Hepatocyte (in vitro differentiated cells): Measurements from ENCODE around the gene LY6G5B. TPM values are rescaled to one million over a fixed set of nuclear protein-coding genes. Genes with fewer than 3 reads are reported as not detected.

Experiments used
- DNase-seq: peaks from one replicate; pipeline ENCODE4 v3.0.0-alpha.2; 2016; ENCODE audit warnings: low spot score
- H2AFZ ChIP-seq: fragments of 200-600 bp; sonication (generic); 2 replicates; pipeline ENCODE4 v1.6.0; 2016; ENCODE audit warnings: antibody characterized with exemption, mild to moderate bottlenecking
- H3K27ac ChIP-seq: fragments of 200-600 bp; sonication (generic); 2 replicates; pipeline ENCODE4 v1.5.1; 2016; ENCODE audit warnings: mild to moderate bottlenecking
- H3K27me3 ChIP-seq: fragments of 200-600 bp; sonication (generic); 2 replicates; pipeline ENCODE4 v1.6.1; 2016
- H3K36me3 ChIP-seq: fragments of 200-600 bp; sonication (generic); replicated peaks from 2 replicates; pipeline ENCODE4 v1.5.1; 2016; ENCODE audit warnings: low read depth; ENCODE audit not compliant: insufficient read depth
- H3K4me1 ChIP-seq: fragments of 200-600 bp; sonication (generic); 2 replicates; pipeline ENCODE4 v1.5.1; 2016; ENCODE audit warnings: mild to moderate bottlenecking, moderate library complexity; ENCODE audit not compliant: insufficient read depth
- H3K4me2 ChIP-seq: fragments of 200-600 bp; sonication (generic); 2 replicates; pipeline ENCODE4 v1.6.0; 2016
- H3K4me3 ChIP-seq: fragments of 200-600 bp; sonication (generic); 2 replicates; pipeline ENCODE4 v1.5.1; 2016; ENCODE audit warnings: mild to moderate bottlenecking
- H3K79me2 ChIP-seq: fragments of 200-600 bp; sonication (generic); 2 replicates; pipeline ENCODE4 v1.6.0; 2017; ENCODE audit warnings: mild to moderate bottlenecking
- H3K9me2 ChIP-seq: fragments of 200-600 bp; sonication (generic); replicated peaks from 2 replicates; pipeline ENCODE4 v1.6.0; 2017; ENCODE audit warnings: mild to moderate bottlenecking; ENCODE audit not compliant: insufficient read depth
- H3K9me3 ChIP-seq: fragments of 200-600 bp; sonication (generic); 2 replicates; pipeline ENCODE4 v1.5.1; 2016; ENCODE audit warnings: low read depth, mild to moderate bottlenecking
- H4K20me1 ChIP-seq: fragments of 200-600 bp; sonication (generic); 2 replicates; pipeline ENCODE4 v1.6.0; 2016; ENCODE audit warnings: mild to moderate bottlenecking; ENCODE audit not compliant: insufficient read depth, poor library complexity, severe bottlenecking
- CTCF ChIP-seq: fragments of 200-600 bp; sonication (generic); IDR thresholded peaks from 2 replicates; pipeline ENCODE4 v1.5.1; 2016; ENCODE audit warnings: antibody characterized with exemption, mild to moderate bottlenecking; ENCODE audit not compliant: poor library complexity
- EZH2 ChIP-seq: fragments of 200-600 bp; sonication (generic); IDR thresholded peaks from 2 replicates; pipeline ENCODE4 v1.6.1; 2016; ENCODE audit warnings: antibody characterized with exemption, mild to moderate bottlenecking, borderline replicate concordance
- EZH2phosphoT487 ChIP-seq: fragments of 200-600 bp; sonication (generic); IDR thresholded peaks from one replicate; pipeline ENCODE4 v1.6.1; 2018; ENCODE audit warnings: antibody characterized with exemption, mild to moderate bottlenecking, low read depth, moderate library complexity; ENCODE audit not compliant: unreplicated experiment, severe bottlenecking
- WGBS: methylation state at CpG from one replicate; pipeline ENCODE4 v1.1.6; 2016; ENCODE audit warnings: low lambda C conversion rate; ENCODE audit errors: missing lambda C conversion rate; 5-methylcytosine and 5-hydroxymethylcytosine counted together
- polyA plus RNA-seq: library from polyadenylated mRNA; unstranded; fragments of >200 nt; fragmentation: Nextera tagmentation; extraction: Ambion mirVana; gene quantifications from 2 replicates; pipeline ENCODE4 v1.2.1, GENCODE V29; 2016
- total RNA-seq: library from RNA; depleted of rRNA; stranded (reverse); fragments of >200 nt; gene quantifications from 2 replicates; pipeline ENCODE4 v1.2.3, GENCODE V29; 2014

The LY6G5B gene
- total and polyA plus RNA-seq, 2 experiments from 2014 or later = 5.3 to 14.9 TPM

GRCh38 chr6:31651602-31652191, 18.1 kb upstream of the LY6G5B start:
- Histone ChIP-seq H3K36me3 (no peaks in the 10 kb centered on the region), H3K27ac (peak overlapping the region; percentile 99), H4K20me1 (no peaks in the 10 kb centered on the region), H3K27me3 (no peaks in the 10 kb centered on the region), H2AFZ (peak overlapping the region; percentile 35), H3K4me3 (peak overlapping the region; percentile 49), H3K79me2 (peaks cover 55% of the 10 kb centered on the region), H3K4me1 (peaks cover 15% of the 10 kb centered on the region), H3K9me2 (no peaks in the 10 kb centered on the region), H3K4me2 (peak overlapping the region; percentile 87), H3K9me3 (no peaks in the 10 kb centered on the region)
- DNase-seq = peak; percentile 90
- 7% methylated on average over 25 of the region's 29 CpGs for WGBS
- TF ChIP-seq EZH2phosphoT487 (no peak), EZH2 (no peak), CTCF (no peak)

- H2AFZ ChIP-seq = peak overlapping the region; percentile 47
- DNase-seq = peak; percentile 92
- peak overlapping the region; percentile 99 for H3K27ac ChIP-seq
- peaks cover 62% of the 10 kb centered on the region for H3K79me2 ChIP-seq
- H3K27me3 ChIP-seq = no peaks in the 10 kb centered on the region
- no peaks in the 10 kb centered on the region for H3K36me3 ChIP-seq
- H3K4me1 ChIP-seq = peaks cover 15% of the 10 kb centered on the region
- no peaks in the 10 kb centered on the region for H3K9me2 ChIP-seq
- 12% methylated on average over 37 of the region's 37 CpGs for WGBS
- H3K4me3 ChIP-seq = peak overlapping the region; percentile 49
- H3K9me3 ChIP-seq = no peaks in the 10 kb centered on the region
- no peaks in the 10 kb centered on the region for H4K20me1 ChIP-seq
- TF ChIP-seq EZH2 (no peak), EZH2phosphoT487 (no peak), CTCF (peak; percentile 12)
- H3K4me2 ChIP-seq = peak overlapping the region; percentile 87
Measured at GRCh38 chr6:31652925-31653724, 16.7 kb upstream of the LY6G5B start.

- H3K4me1 ChIP-seq = peaks cover 29% of the 10 kb centered on the region
- no peak for DNase-seq
- H2AFZ ChIP-seq = no peak overlapping the region
- no peak for TF ChIP-seq EZH2phosphoT487
- no peak for TF ChIP-seq CTCF
- TF ChIP-seq EZH2 = no peak
- H4K20me1 ChIP-seq = peaks cover 13% of the 10 kb centered on the region
- no peaks in the 10 kb centered on the region for H3K9me3 ChIP-seq
- peak overlapping the region; percentile 62 for H3K27ac ChIP-seq
- no peak overlapping the region for H3K4me3 ChIP-seq
- peaks cover 65% of the 10 kb centered on the region for H3K79me2 ChIP-seq
- H3K36me3 ChIP-seq = no peaks in the 10 kb centered on the region
- H3K9me2 ChIP-seq = no peaks in the 10 kb centered on the region
- peak overlapping the region; percentile 53 for H3K4me2 ChIP-seq
- H3K27me3 ChIP-seq = no peaks in the 10 kb centered on the region
- WGBS = 91% methylated on average over 8 of the region's 8 CpGs
Measured at GRCh38 chr6:31654574-31655348, 15.0 kb upstream of the LY6G5B start.
